Measurements from ENCODE around the gene CLDN19.
A peak's percentile ranks its signal among the peaks of the same experiment; 100 is the strongest.

CLDN19 gene

GRCh38 chr1:42739753-42740700, at the start of gene CLDN19:
Gene CLDN19, minus strand, starts transcription at chr1:42740236. Its CDS starts 173 bp downstream, at chr1:42740063.
- DNase-seq, result no peak

GRCh38 chr1:42788021-42788420, 48.0 kb upstream of the CLDN19 start:
- DNase-seq, result no peak

GRCh38 chr1:42786097-42786496, 46.1 kb upstream of the CLDN19 start:
- no peak for DNase-seq

- no peak for DNase-seq
Observed at GRCh38 chr1:42784946-42785693, 45.1 kb upstream of the CLDN19 start, which contains the start of gene TMEM269. Gene TMEM269, plus strand, starts transcription at chr1:42784991. Its CDS starts 4,903 bp downstream, at chr1:42789894.

GRCh38 chr1:42784547-42784945, 44.5 kb upstream of the CLDN19 start:
- DNase-seq, result no peak

GRCh38 chr1:42783092-42783491, 43.1 kb upstream of the CLDN19 start:
- DNase-seq, result no peak

- DNase-seq, result no peak
Observed at GRCh38 chr1:42780176-42780575, 40.1 kb upstream of the CLDN19 start.

GRCh38 chr1:42779725-42780124, 39.7 kb upstream of the CLDN19 start:
- DNase-seq, result no peak

- DNase-seq, result peak; percentile 26
Observed at GRCh38 chr1:42777852-42778251, 37.8 kb upstream of the CLDN19 start.

- no peak for DNase-seq
Observed at GRCh38 chr1:42776502-42776901, 36.5 kb upstream of the CLDN19 start.

- no peak for DNase-seq
Observed at GRCh38 chr1:42774928-42775526, 35.0 kb upstream of the CLDN19 start.

- no peak for DNase-seq
Observed at GRCh38 chr1:42773420-42773819, 33.4 kb upstream of the CLDN19 start.

GRCh38 chr1:42769811-42770210, 29.8 kb upstream of the CLDN19 start:
- DNase-seq, result no peak

- DNase-seq, result no peak
Observed at GRCh38 chr1:42768172-42768571, 28.1 kb upstream of the CLDN19 start.

- DNase-seq, result no peak
Observed at GRCh38 chr1:42767510-42768000, 27.5 kb upstream of the CLDN19 start.

- DNase-seq, result peak; percentile 99
Observed at GRCh38 chr1:42766741-42767509, 26.9 kb upstream of the CLDN19 start, which contains the start of the genes C1orf50 and P3H1. Gene C1orf50, plus strand, starts transcription at chr1:42767249. Its CDS starts 63 bp downstream, at chr1:42767312. Gene P3H1, minus strand, starts transcription at chr1:42767028. Its CDS starts 57 bp downstream, at chr1:42766971.

GRCh38 chr1:42765832-42766740, 26.1 kb upstream of the CLDN19 start:
- peak; percentile 86 for DNase-seq

GRCh38 chr1:42765269-42765668, 25.2 kb upstream of the CLDN19 start:
- DNase-seq, result no peak

GRCh38 chr1:42762269-42762668, 22.2 kb upstream of the CLDN19 start:
- no peak for DNase-seq

- no peak for DNase-seq
Observed at GRCh38 chr1:42761567-42761966, 21.5 kb upstream of the CLDN19 start.

GRCh38 chr1:42759114-42759513, 19.1 kb upstream of the CLDN19 start:
- DNase-seq, result no peak
